ENCODE data around the gene G6PD. TPM values are rescaled to one million over a fixed set of nuclear protein-coding genes. Genes with fewer than 3 reads are reported as not detected.

Gene G6PD
- total RNA-seq, 2 donors from 2014 or later: 30.4 to 36.0 TPM

- no peak for DNase-seq
- no peak for ATAC-seq
- intact Hi-C loops (cut with DNase I): no loop called here
Observed at GRCh38 chrX:154495472-154495922, 51.1 kb downstream of the G6PD start.

- no peak for DNase-seq
- intact Hi-C loops (cut with DNase I): no loop called here
- ATAC-seq: no peak
Observed at GRCh38 chrX:154494715-154495114, 51.9 kb downstream of the G6PD start.

- ATAC-seq (peak; percentile 90 to 91), DNase-seq (peak; percentile 94)
- intact Hi-C loops (cut with DNase I): no loop called here
Observed at GRCh38 chrX:154490414-154491083, 56.1 kb downstream of the G6PD start, which contains the start of gene SLC10A3. Gene SLC10A3 (minus strand): TSS chrX:154490629. CDS start chrX:154488940, 1,689 bp downstream.

- DNase-seq: peak; percentile 46
- ATAC-seq: peak; percentile 4 to 8
- intact Hi-C loops (cut with DNase I): no loop called here
Observed at GRCh38 chrX:154490021-154490413, 56.6 kb downstream of the G6PD start.

- DNase-seq: no peak
- intact Hi-C loops (cut with DNase I): no loop called here
- ATAC-seq: no peak
Observed at GRCh38 chrX:154489182-154489581, 57.5 kb downstream of the G6PD start.

GRCh38 chrX:154488336-154489075 lies 58.1 kb downstream of the G6PD start:
- intact Hi-C loops (cut with DNase I): no loop called here
- ATAC-seq: no peak
- DNase-seq: no peak

GRCh38 chrX:154487518-154488290 lies 58.9 kb downstream of the G6PD start:
- DNase-seq (no peak), ATAC-seq (no peak)
- intact Hi-C loops (cut with DNase I): no loop called here

GRCh38 chrX:154486396-154487207 lies 60.0 kb downstream of the G6PD start, which contains the start of gene UBL4A:
Gene UBL4A (minus strand): TSS chrX:154486615. CDS start chrX:154486584, 31 bp downstream.
- DNase-seq (peak; percentile 76), ATAC-seq (peak; percentile 41 to 66)
- intact Hi-C loops (cut with DNase I): no loop called here

- ATAC-seq (no peak), DNase-seq (peak; percentile 48)
- intact Hi-C loops (cut with DNase I): no loop called here
Observed at GRCh38 chrX:154486052-154486395, 60.6 kb downstream of the G6PD start.

GRCh38 chrX:154485150-154486051 lies 61.2 kb downstream of the G6PD start:
- DNase-seq (no peak), ATAC-seq (no peak)
- intact Hi-C loops (cut with DNase I): no loop called here

- ATAC-seq: peak in 1 of 2 donors; percentile 10
- no peak for DNase-seq
- intact Hi-C loops (cut with DNase I): no loop called here
Observed at GRCh38 chrX:154484255-154485149, 62.1 kb downstream of the G6PD start.

GRCh38 chrX:154483325-154483724 lies 63.3 kb downstream of the G6PD start:
- DNase-seq: no peak
- intact Hi-C loops (cut with DNase I): no loop called here
- no peak for ATAC-seq

- DNase-seq (no peak), ATAC-seq (no peak)
- intact Hi-C loops (cut with DNase I): no loop called here
Observed at GRCh38 chrX:154482786-154483185, 63.9 kb downstream of the G6PD start.

- ATAC-seq (no peak), DNase-seq (no peak)
- intact Hi-C loops (cut with DNase I): no loop called here
Observed at GRCh38 chrX:154481911-154482601, 64.6 kb downstream of the G6PD start.

Data from left cardiac atrium (tissue), 4 donors.